ENCODE data around the gene FAM13A. TPM values are rescaled to one million over a fixed set of nuclear protein-coding genes. Genes with fewer than 3 reads are reported as not detected.
"Not testable (repeated sequence)": the region's sequence is repeated elsewhere in the genome, so short reads cannot be mapped to it uniquely, and the experiment has no call there.

FAM13A gene
- total RNA-seq, 4 donors from 2014 or later = 58.6 to 365 (median 71.2) TPM

GRCh38 chr4:88998891-88999290 is 58.1 kb downstream of the FAM13A start:
- 94% methylated on average over 3 of the region's 3 CpGs for WGBS
- Histone ChIP-seq H3K4me1 (peaks cover 5% of the 10 kb centered on the region), H3K9me3 (no peaks in the 10 kb centered on the region), H3K27me3 (no peaks in the 10 kb centered on the region), H3K27ac (no peak overlapping the region), H3K36me3 (no peaks in the 10 kb centered on the region), H3K4me3 (no peak overlapping the region)
- no peak for DNase-seq (ENCODE audit: low spot score in 2 of 2)
- TF ChIP-seq EP300 (IDR thresholded peaks at IDR 0.05) = no peak
- TF ChIP-seq CTCF (IDR thresholded peaks at IDR 0.05) = no peak
- no peak for TF ChIP-seq POLR2A (IDR thresholded peaks at IDR 0.05)
- TF ChIP-seq POLR2AphosphoS5 (IDR thresholded peaks at IDR 0.05) = no peak

- no peaks in the 10 kb centered on the region for H3K36me3 ChIP-seq
- H3K4me1 ChIP-seq = peaks cover 5% of the 10 kb centered on the region
- H3K27me3 ChIP-seq = no peaks in the 10 kb centered on the region
- no peaks in the 10 kb centered on the region for H3K9me3 ChIP-seq
- H3K4me3 ChIP-seq = no peak overlapping the region
- H3K27ac ChIP-seq = no peak overlapping the region
- DNase-seq (ENCODE audit: low spot score in 2 of 2) = no peak
- TF ChIP-seq POLR2AphosphoS5 (IDR thresholded peaks at IDR 0.05) (no peak), EP300 (IDR thresholded peaks at IDR 0.05) (no peak), CTCF (IDR thresholded peaks at IDR 0.05) (no peak), POLR2A (IDR thresholded peaks at IDR 0.05) (no peak)
Measured at GRCh38 chr4:88998001-88998400, 59.0 kb downstream of the FAM13A start.

DNA sequence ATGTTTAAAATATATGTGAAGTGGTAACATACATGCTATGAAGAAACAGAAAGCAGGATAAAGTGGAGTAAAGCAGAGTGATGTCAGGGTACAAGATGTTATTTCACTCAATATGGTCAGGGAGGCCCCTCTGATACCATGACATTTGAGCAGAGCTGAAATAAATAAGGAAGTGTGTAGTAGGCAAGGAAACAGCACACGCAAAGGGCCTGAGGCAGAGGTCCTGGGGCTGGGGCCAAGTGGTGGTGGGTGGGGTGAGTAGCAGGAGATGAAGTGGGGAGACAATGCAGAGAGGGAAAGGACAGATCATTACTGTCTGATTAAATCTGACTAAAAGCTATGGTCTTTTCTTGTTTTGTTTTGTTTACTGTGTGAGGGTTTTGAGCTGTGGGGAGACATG is 61.1 kb downstream of the FAM13A start:
- TF ChIP-seq CTCF (IDR thresholded peaks at IDR 0.05) (no peak), POLR2AphosphoS5 (IDR thresholded peaks at IDR 0.05) (no peak), POLR2A (IDR thresholded peaks at IDR 0.05) (no peak), EP300 (IDR thresholded peaks at IDR 0.05) (no peak)
- Histone ChIP-seq H3K4me3 (no peak overlapping the region), H3K9me3 (no peaks in the 10 kb centered on the region), H3K27me3 (no peaks in the 10 kb centered on the region), H3K4me1 (no peaks in the 10 kb centered on the region), H3K36me3 (no peaks in the 10 kb centered on the region), H3K27ac (no peak overlapping the region)
- 96% methylated on average over 1 of the region's 1 CpG for WGBS
- no peak for DNase-seq (ENCODE audit: low spot score in 2 of 2)

DNA sequence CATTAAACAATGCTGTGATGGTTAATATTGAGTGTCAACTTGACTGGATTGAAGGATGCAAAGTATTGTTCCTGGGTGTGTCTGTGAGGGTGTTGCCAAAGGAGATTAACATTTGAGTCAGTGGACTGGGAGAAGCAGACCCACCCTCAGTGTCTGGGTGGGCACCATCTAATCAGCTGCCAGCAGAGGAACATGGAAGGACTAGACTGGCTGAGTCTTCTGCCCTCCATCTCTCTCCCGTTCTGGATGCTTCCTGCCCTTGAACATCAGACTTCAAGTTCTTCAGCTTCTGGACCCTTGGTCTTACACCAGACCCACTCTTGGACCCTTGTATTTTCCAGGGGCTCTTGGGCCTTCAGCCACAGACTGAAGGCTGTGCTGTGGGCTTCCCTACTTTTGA is 61.7 kb downstream of the FAM13A start:
- H3K9me3 ChIP-seq; H3K27me3 ChIP-seq; H3K4me3 ChIP-seq; H3K36me3 ChIP-seq; H3K27ac ChIP-seq; DNase-seq (ENCODE audit: low spot score in 2 of 2); H3K4me1 ChIP-seq: not testable (repeated sequence)
- 100% methylated on average over 1 of the region's 1 CpG for whole genome bisulfite sequencing

- 88% methylated on average over 2 of the region's 2 CpGs for WGBS
- TF ChIP-seq CTCF (IDR thresholded peaks at IDR 0.05) = no peak
- TF ChIP-seq EP300 (IDR thresholded peaks at IDR 0.05) = no peak
- no peak for TF ChIP-seq POLR2A (IDR thresholded peaks at IDR 0.05)
- TF ChIP-seq POLR2AphosphoS5 (IDR thresholded peaks at IDR 0.05) = no peak
- H3K4me3 ChIP-seq = no peak overlapping the region
- H3K27me3 ChIP-seq = no peaks in the 10 kb centered on the region
- no peaks in the 10 kb centered on the region for H3K4me1 ChIP-seq
- H3K27ac ChIP-seq = no peak overlapping the region
- H3K9me3 ChIP-seq = no peaks in the 10 kb centered on the region
- no peak for DNase-seq (ENCODE audit: low spot score in 2 of 2)
- H3K36me3 ChIP-seq = peaks cover 2% of the 10 kb centered on the region
Measured at GRCh38 chr4:88993246-88993645, 63.7 kb downstream of the FAM13A start.

GRCh38 chr4:88991746-88992145 is 65.2 kb downstream of the FAM13A start:
- Histone ChIP-seq H3K4me1 (no peaks in the 10 kb centered on the region), H3K4me3 (no peak overlapping the region), H3K36me3 (peaks cover 2% of the 10 kb centered on the region), H3K27me3 (no peaks in the 10 kb centered on the region), H3K9me3 (no peaks in the 10 kb centered on the region), H3K27ac (no peak overlapping the region)
- DNase-seq (ENCODE audit: low spot score in 2 of 2) = no peak
- no peak for TF ChIP-seq POLR2A (IDR thresholded peaks at IDR 0.05)
- TF ChIP-seq POLR2AphosphoS5 (IDR thresholded peaks at IDR 0.05) = no peak
- no peak for TF ChIP-seq EP300 (IDR thresholded peaks at IDR 0.05)

Measured in suprapubic skin (tissue), 4 donors.